ENCODE measurements around the gene CMTM8. TPM values are rescaled to one million over a fixed set of nuclear protein-coding genes. Genes with fewer than 3 reads are reported as not detected.
A peak's percentile ranks its signal among the peaks of the same experiment; 100 is the strongest.
"Not testable (repeated sequence)": the region's sequence is repeated elsewhere in the genome, so short reads cannot be mapped to it uniquely, and the experiment has no call there.

The CMTM8 gene
- total RNA-seq, 2 experiments from 2014 or later = 6.4 to 6.9 TPM

DNA sequence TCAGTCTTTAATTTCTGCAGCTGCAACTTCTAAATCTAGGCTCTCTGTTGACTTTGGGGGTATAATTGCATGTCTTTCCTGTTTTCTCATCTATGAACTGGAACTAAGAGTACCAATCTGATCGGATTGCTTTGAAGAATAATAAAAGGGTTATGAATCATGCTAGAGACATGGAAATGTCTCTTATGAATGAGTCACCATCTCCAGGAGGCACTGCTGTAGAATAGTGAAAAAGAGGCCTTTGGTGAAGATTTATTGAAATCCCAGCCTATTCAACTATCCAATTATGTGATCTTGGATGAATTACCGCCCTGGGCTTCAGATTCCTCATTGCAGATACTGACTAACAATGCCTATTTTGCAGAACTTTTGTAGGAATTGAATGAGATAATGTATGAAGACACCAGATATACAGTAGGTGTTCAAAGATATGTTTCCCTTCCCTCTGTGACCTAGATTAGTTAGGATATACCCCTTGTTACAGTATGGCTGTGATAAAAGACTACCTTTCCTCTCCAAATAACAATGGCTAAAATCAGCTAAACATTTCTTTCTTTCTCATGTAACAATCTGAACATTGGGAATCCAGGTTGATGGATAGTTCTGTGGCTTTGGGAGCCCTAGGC is 11.5 kb upstream of the CMTM8 start:
- Mint-ChIP-seq H3K27me3 (peaks cover 5% of the 10 kb centered on the region), H3K4me3 (no peak overlapping the region), H3K27ac (no peak overlapping the region), H3K36me3 (ENCODE audit: low read depth) (no peaks in the 10 kb centered on the region), H3K4me1 (ENCODE audit: low read depth) (no peaks in the 10 kb centered on the region), H3K9me3 (peaks cover 2% of the 10 kb centered on the region)
- intact Hi-C loops (cut with micrococcal nuclease) = no loop called here
- TF ChIP-seq, protein P1, sequence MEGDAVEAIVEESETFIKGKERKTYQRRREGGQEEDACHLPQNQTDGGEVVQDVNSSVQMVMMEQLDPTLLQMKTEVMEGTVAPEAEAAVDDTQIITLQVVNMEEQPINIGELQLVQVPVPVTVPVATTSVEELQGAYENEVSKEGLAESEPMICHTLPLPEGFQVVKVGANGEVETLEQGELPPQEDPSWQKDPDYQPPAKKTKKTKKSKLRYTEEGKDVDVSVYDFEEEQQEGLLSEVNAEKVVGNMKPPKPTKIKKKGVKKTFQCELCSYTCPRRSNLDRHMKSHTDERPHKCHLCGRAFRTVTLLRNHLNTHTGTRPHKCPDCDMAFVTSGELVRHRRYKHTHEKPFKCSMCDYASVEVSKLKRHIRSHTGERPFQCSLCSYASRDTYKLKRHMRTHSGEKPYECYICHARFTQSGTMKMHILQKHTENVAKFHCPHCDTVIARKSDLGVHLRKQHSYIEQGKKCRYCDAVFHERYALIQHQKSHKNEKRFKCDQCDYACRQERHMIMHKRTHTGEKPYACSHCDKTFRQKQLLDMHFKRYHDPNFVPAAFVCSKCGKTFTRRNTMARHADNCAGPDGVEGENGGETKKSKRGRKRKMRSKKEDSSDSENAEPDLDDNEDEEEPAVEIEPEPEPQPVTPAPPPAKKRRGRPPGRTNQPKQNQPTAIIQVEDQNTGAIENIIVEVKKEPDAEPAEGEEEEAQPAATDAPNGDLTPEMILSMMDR (IDR thresholded peaks at IDR 0.05) = no peak
- ATAC-seq = no peak
- ChIA-PET CTCF (interaction anchor here (1.2 to 8.3 kb wide), 2 partner anchors 13 to 51 kb away, joined by 5 to 40 read pairs; partner anchors contain the start of gene CMTM8), POLR2A (interaction anchor here (0.6 kb wide), 1 partner anchor 281 kb away, joined by 3 read pairs; no protein-coding TSS in a partner anchor)
- DNase-seq = no peak

DNA sequence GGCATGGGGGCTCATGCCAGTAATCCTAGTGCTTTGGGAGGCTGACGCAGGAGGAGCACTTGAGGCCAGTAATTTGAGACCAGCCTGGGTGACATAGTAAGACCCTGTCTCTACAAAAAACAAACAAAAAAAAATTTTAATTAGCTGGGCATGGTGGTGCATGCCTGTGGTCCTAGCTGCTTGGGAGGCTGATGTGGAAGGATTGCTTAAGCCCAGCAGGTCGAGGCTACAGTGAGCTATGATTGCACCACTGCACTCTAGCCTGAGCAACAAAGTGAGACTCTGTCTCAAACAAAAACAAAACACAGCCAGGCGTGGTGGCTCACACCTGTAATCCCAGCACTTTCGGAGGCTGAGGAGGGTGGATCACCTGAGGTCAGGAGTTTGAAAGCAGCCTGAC is 9.7 kb upstream of the CMTM8 start:
- CTCF ChIA-PET = interaction anchor here (8.3 kb wide), 1 partner anchor 11 kb away, joined by 40 read pairs; the partner anchor contains the start of gene CMTM8

DNA sequence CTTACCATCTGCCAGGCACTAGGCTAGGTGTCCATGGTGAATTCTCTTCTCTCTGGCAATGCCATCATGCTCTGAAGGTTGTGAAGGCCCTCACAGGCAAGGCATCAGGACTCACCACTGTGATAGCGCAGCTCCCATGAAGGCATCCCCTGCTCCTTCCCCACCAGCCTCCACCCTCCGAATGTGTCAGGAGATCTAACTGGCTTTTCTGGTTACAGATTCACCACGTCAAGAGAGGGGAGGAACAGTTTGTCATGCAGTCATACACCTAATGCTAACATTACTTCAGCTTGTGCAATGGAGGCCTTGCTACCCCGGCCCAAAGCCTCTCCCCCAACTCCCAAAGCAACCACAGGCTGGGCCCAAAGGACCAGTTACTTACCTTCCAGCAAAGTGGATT is 8.9 kb upstream of the CMTM8 start:
- ATAC-seq (no peak), DNase-seq (no peak)
- H3K36me3 Mint-ChIP-seq (ENCODE audit: low read depth) = no peaks in the 10 kb centered on the region
- peaks cover 1% of the 10 kb centered on the region for H3K27me3 Mint-ChIP-seq
- no peak overlapping the region for H3K27ac Mint-ChIP-seq
- H3K4me3 Mint-ChIP-seq = no peak overlapping the region
- intact Hi-C loops (cut with micrococcal nuclease) = no loop called here
- H3K4me1 Mint-ChIP-seq (ENCODE audit: low read depth) = no peaks in the 10 kb centered on the region
- H3K9me3 Mint-ChIP-seq = peaks cover 2% of the 10 kb centered on the region
- TF ChIP-seq, protein P1 (IDR thresholded peaks at IDR 0.05) = no peak
- CTCF ChIA-PET = interaction anchor here (2.4 to 8.3 kb wide), 2 partner anchors 10 to 11 kb away, joined by 9 to 40 read pairs; partner anchors contain the start of gene CMTM8
- POLR2A ChIA-PET = no interaction called here

More for the DNA sequence above, 9.7 kb upstream of the CMTM8 start:
- ATAC-seq; H3K27ac Mint-ChIP-seq; DNase-seq; H3K36me3 Mint-ChIP-seq (ENCODE audit: low read depth); H3K9me3 Mint-ChIP-seq; intact Hi-C loops (cut with micrococcal nuclease); H3K4me3 Mint-ChIP-seq; H3K4me1 Mint-ChIP-seq (ENCODE audit: low read depth); H3K27me3 Mint-ChIP-seq; POLR2A ChIA-PET: not testable (repeated sequence)

DNA sequence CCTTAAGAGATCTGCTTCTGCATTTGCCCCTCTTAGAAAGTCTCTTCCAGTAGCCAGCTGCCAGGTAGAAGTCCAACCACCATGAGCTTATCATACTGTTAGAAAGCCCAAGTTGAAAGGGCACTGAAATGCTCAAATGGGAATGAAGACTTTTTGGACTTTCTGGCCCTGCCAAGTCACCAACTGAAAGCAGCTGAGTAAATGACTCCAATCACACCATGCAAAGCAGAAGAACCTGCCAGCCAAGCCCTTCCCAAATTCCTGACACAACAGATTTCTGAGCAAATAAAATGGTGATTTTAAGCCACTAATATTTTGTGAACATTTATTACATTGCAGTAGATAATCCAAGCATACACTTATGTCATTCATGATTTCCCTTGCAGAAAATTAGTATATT is 2.1 kb upstream of the CMTM8 start:
- POLR2A ChIA-PET = no interaction called here
- ATAC-seq = no peak

DNA sequence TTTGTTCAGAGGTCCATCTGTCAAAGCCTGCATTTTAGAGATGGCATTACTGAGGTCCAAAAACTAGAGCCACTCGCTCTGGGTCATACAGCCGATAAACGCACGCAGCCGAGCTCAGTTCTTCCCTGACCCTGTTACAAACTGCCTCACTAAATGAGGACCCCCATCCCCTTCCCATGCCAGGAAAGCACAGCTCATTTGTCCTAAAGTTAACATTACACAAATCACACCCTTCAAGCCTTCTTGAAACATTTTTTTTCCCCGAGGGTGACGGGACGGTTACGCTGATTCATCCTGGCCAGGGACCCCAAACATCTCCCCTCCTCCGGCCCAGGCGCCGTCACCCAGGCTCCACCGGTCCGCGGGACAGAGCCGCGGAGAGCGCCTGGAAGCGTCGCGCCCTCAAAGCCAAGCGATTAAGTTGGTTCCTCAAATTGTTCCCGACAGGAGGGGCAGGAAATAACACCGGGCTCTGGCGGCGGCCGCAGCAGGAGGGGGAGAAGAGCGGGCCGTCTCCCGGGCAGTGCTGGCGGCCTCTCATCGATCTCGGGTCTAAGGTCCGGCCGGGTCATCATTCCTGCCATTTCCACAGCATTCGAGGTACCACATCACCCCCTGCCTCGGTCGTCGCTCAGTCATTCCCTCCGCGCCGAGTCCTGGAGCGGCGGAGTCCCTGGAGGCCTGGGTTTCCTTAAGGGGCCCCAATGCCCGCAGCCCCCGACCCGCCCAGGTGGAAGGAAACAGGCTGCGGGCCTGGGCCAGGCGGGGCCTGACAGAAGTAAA is 619 bp upstream of the CMTM8 start:
- H3K4me1 Mint-ChIP-seq (ENCODE audit: low read depth) = peaks cover 20% of the 10 kb centered on the region
- ATAC-seq = no peak
- H3K36me3 Mint-ChIP-seq (ENCODE audit: low read depth) = peaks cover 2% of the 10 kb centered on the region
- H3K27me3 Mint-ChIP-seq = peaks cover 18% of the 10 kb centered on the region
- intact Hi-C loops (cut with micrococcal nuclease) = no loop called here
- peak; percentile 3 for DNase-seq
- peaks cover 11% of the 10 kb centered on the region for H3K9me3 Mint-ChIP-seq
- TF ChIP-seq, protein P1 (IDR thresholded peaks at IDR 0.05) = no peak
- H3K4me3 Mint-ChIP-seq = peak overlapping the region; percentile 79
- CTCF ChIA-PET = interaction anchor here (1.0 to 3.4 kb wide), 2 partner anchors 12 to 66 kb away, joined by 3 to 40 read pairs; no protein-coding TSS in a partner anchor
- POLR2A ChIA-PET = no interaction called here
- no peak overlapping the region for H3K27ac Mint-ChIP-seq

More for the DNA sequence above, 2.1 kb upstream of the CMTM8 start:
- CTCF ChIA-PET = interaction anchor here (1.5 to 4.7 kb wide), 2 partner anchors 16 to 60 kb away, joined by 3 to 16 read pairs; no protein-coding TSS in a partner anchor
- Mint-ChIP-seq H3K27ac (no peak overlapping the region), H3K27me3 (peaks cover 18% of the 10 kb centered on the region), H3K4me3 (no peak overlapping the region), H3K36me3 (ENCODE audit: low read depth) (peaks cover 2% of the 10 kb centered on the region), H3K4me1 (ENCODE audit: low read depth) (peaks cover 20% of the 10 kb centered on the region), H3K9me3 (peaks cover 11% of the 10 kb centered on the region)
- no peak for DNase-seq
- intact Hi-C loops (cut with micrococcal nuclease) = no loop called here
- TF ChIP-seq, protein P1 (IDR thresholded peaks at IDR 0.05) = no peak
